Hematopoietic multipotent progenitor cell treated with erythropoietin and hydrocortisone succinate and interleukin-3 and kit ligand, for 8 days (in vitro differentiated cells): Measurements from ENCODE around the gene ARL4D.
"Not testable (repeated sequence)": the region's sequence is repeated elsewhere in the genome, so short reads cannot be mapped to it uniquely, and the experiment has no call there.

Experiments used
- DNase-seq: peaks from one replicate; pipeline ENCODE4 v3.0.0-alpha.2; 2015

The ARL4D gene

GRCh38 chr17:43371227-43371821 is 27.5 kb upstream of the ARL4D start:
- no peak for DNase-seq

GRCh38 chr17:43372273-43372911 is 26.4 kb upstream of the ARL4D start:
- peak; percentile 44 for DNase-seq

- DNase-seq, result peak; percentile 84
These were observed 25.4 kb upstream of the ARL4D start for GRCh38 chr17:43373356-43373755.

GRCh38 chr17:43375915-43376314 is 22.9 kb upstream of the ARL4D start:
- DNase-seq, result peak; percentile 60

- no peak for DNase-seq
These were observed 21.6 kb upstream of the ARL4D start for GRCh38 chr17:43377056-43377810.

GRCh38 chr17:43378766-43379165 is 20.0 kb upstream of the ARL4D start:
- no peak for DNase-seq

GRCh38 chr17:43380307-43380706 is 18.5 kb upstream of the ARL4D start:
- DNase-seq, result no peak

- DNase-seq, result no peak
These were observed 17.6 kb upstream of the ARL4D start for GRCh38 chr17:43381204-43381603.

- DNase-seq, result no peak
These were observed 17.2 kb upstream of the ARL4D start for GRCh38 chr17:43381621-43382020.

- DNase-seq, result no peak
These were observed 16.0 kb upstream of the ARL4D start for GRCh38 chr17:43382776-43383175.

- no peak for DNase-seq
These were observed 15.4 kb upstream of the ARL4D start for GRCh38 chr17:43383372-43383771.

GRCh38 chr17:43383826-43384475 is 14.8 kb upstream of the ARL4D start:
- DNase-seq, result no peak

GRCh38 chr17:43384476-43384862 is 14.3 kb upstream of the ARL4D start:
- no peak for DNase-seq

GRCh38 chr17:43385046-43385831 is 13.6 kb upstream of the ARL4D start:
- no peak for DNase-seq

- DNase-seq, result peak; percentile 90
These were observed 10.3 kb upstream of the ARL4D start for GRCh38 chr17:43388359-43389045.

- DNase-seq, result peak; percentile 91
These were observed 9.5 kb upstream of the ARL4D start for GRCh38 chr17:43389046-43389947.

GRCh38 chr17:43392397-43392796 is 6.4 kb upstream of the ARL4D start:
- DNase-seq, result no peak

GRCh38 chr17:43393944-43394482 is 4.8 kb upstream of the ARL4D start:
- peak; percentile 91 for DNase-seq

- not testable (repeated sequence) for DNase-seq
These were observed 4.1 kb upstream of the ARL4D start for GRCh38 chr17:43394696-43395095.

GRCh38 chr17:43395165-43395564 is 3.6 kb upstream of the ARL4D start:
- DNase-seq, result peak; percentile 60
